Right cardiac atrium (tissue), 5 donors: Measurements from ENCODE around the gene ISCA1. TPM values are rescaled to one million over a fixed set of nuclear protein-coding genes. Genes with fewer than 3 reads are reported as not detected.
A peak's percentile ranks its signal among the peaks of the same experiment; 100 is the strongest.

Experiments used
- ATAC-seq, 2 donors: fragments of 200-7000 bp; cut with Tn5 transposase; one replicate each; pipeline versions ENCODE4 v1.8.0 to v1.9.1; 2020; ENCODE audit warnings: moderate library complexity in 2 of 2, mild to moderate bottlenecking in 1 of 2
- DNase-seq, 3 donors: peaks; one replicate each; pipeline ENCODE4 v3.0.0-alpha.2; 2020
- H3K27ac ChIP-seq: one replicate; pipeline ENCODE4 v1.5.1; 2013; ENCODE audit warnings: mild to moderate bottlenecking, low read length, control low read depth, moderate library complexity
- H3K27me3 ChIP-seq: one replicate; pipeline ENCODE4 v1.6.1; 2013; ENCODE audit not compliant: control insufficient read depth, insufficient read depth
- H3K4me1 ChIP-seq: one replicate; pipeline ENCODE4 v1.6.1; 2013; ENCODE audit warnings: low read length; ENCODE audit not compliant: control insufficient read depth, insufficient read depth
- H3K4me3 ChIP-seq: one replicate; pipeline ENCODE4 v1.5.1; 2013; ENCODE audit warnings: low read length, control low read depth
- H3K9me3 ChIP-seq: one replicate; pipeline ENCODE4 v1.6.1; 2013; ENCODE audit warnings: low read length; ENCODE audit not compliant: control insufficient read depth
- WGBS: extraction: QIAGEN DNeasy Blood & Tissue Kit; methylation state at CpG from one replicate; pipeline ENCODE4 v1.1.7; 2013; 5-methylcytosine and 5-hydroxymethylcytosine counted together
- intact Hi-C, 4 donors: fragments of 100-400 bp; cut with DNase I; formaldehyde crosslinking; loops; one replicate each; pipeline versions ENCODE4 v1.11.0 to v1.14.0; 2022 to 2023
- long read RNA-seq, 4 donors: library from polyadenylated mRNA; unstranded; transcript quantifications; one replicate each; pipeline ENCODE4 v2.0.0, GENCODE V29; 2020 to 2021
- polyA plus RNA-seq: library from polyadenylated mRNA; stranded (reverse); fragments of 200-250 nt; gene quantifications from one replicate; pipeline ENCODE4 v1.2.3, GENCODE V29; 2013
- total RNA-seq, 4 donors: library from RNA; stranded (reverse); fragmentation: NEBNext Ultra II Directional; extraction: Animal tissue kit (Norgen Biotek cat#: 25700); gene quantifications; one replicate each; pipeline ENCODE4 v1.2.1, GENCODE V29; 2021
- donor health status: healthy with polysubstance abuse.
- donor health status: DM: no; HTN: yes; CAD: no.
- donor health status: DM: no; HTN: no; CAD: no.
- donor health status: DM: no; HTN: yes; CAD: no; lungs with severe emphysema.
- donor health status: DM: yes; HTN: yes; CAD: no.

Gene ISCA1
- total RNA-seq (10 to 100 TPM; 60.1 to 67.1 (median 62.2) TPM), polyA plus RNA-seq (80.8 TPM)
- long read RNA-seq, donor 1, transcript ISCA1-203 (4 exons, 1,958 nt), result major isoform, 120 of 142 reads
- long read RNA-seq, donor 1, partial matches to known transcripts, result 6 of 142 reads
- long read RNA-seq, donor 1, other reads (novel, unspliced or antisense), result 12 of 142 reads
- long read RNA-seq, donor 2, transcript ISCA1-203 (4 exons, 1,958 nt), result major isoform, 42 of 47 reads
- long read RNA-seq, donor 2, partial matches to known transcripts, result 0 of 47 reads
- long read RNA-seq, donor 2, other reads (novel, unspliced or antisense), result 5 of 47 reads
- long read RNA-seq, donor 3, transcript ISCA1-203 (4 exons, 1,958 nt), result major isoform, 192 of 212 reads
- long read RNA-seq, donor 3, transcript ISCA1-201 (4 exons, 813 nt), result minor isoform, 5 of 212 reads
- long read RNA-seq, donor 3, partial matches to known transcripts, result 3 of 212 reads
- long read RNA-seq, donor 3, other reads (novel, unspliced or antisense), result 12 of 212 reads
- long read RNA-seq, donor 4, transcript ISCA1-203 (4 exons, 1,958 nt), result major isoform, 49 of 51 reads
- long read RNA-seq, donor 4, partial matches to known transcripts, result 1 of 51 reads
- long read RNA-seq, donor 4, other reads (novel, unspliced or antisense), result 1 of 51 reads

GRCh38 chr9:86282077-86282978 is at the start of gene ISCA1:
Gene ISCA1 (minus strand): TSS chr9:86282538. CDS start chr9:86282458, 80 bp downstream.
- DNase-seq (peak; percentile 98 to 99 (median 99)), ATAC-seq (peak; percentile 97 to 98)
- Histone ChIP-seq H3K4me3 (peak within 1 kb of the TSS; percentile 68), H3K4me1 (peaks cover 13% of the 10 kb centered on the region), H3K27ac (peak within 1 kb of the TSS; percentile 89), H3K9me3 (no peaks in the 10 kb centered on the region), H3K27me3 (no peaks in the 10 kb centered on the region)
- intact Hi-C loops, result no loop called here
- under 1% methylated on average over 101 of the region's 101 CpGs for WGBS

- 96% methylated on average over 5 of the region's 5 CpGs for WGBS
- Histone ChIP-seq H3K9me3 (no peaks in the 10 kb centered on the region), H3K4me3 (no peak overlapping the region), H3K4me1 (no peaks in the 10 kb centered on the region), H3K27me3 (no peaks in the 10 kb centered on the region), H3K27ac (no peak overlapping the region)
- no peak for ATAC-seq
- DNase-seq, result no peak
- intact Hi-C loops, result no loop called here
Measured at GRCh38 chr9:86330186-86330585, 47.8 kb upstream of the ISCA1 start.

- no peak for DNase-seq
- H3K9me3 ChIP-seq, result no peaks in the 10 kb centered on the region
- no peak overlapping the region for H3K27ac ChIP-seq
- no peak for ATAC-seq
- no peak overlapping the region for H3K4me3 ChIP-seq
- 91% methylated on average over 1 of the region's 1 CpG for WGBS
- no peaks in the 10 kb centered on the region for H3K27me3 ChIP-seq
- H3K4me1 ChIP-seq, result no peaks in the 10 kb centered on the region
- intact Hi-C loops, result no loop called here
Measured at GRCh38 chr9:86329649-86330048, 47.3 kb upstream of the ISCA1 start.

GRCh38 chr9:86328156-86328555 is 45.8 kb upstream of the ISCA1 start:
- no peak for ATAC-seq

GRCh38 chr9:86326536-86326935 is 44.2 kb upstream of the ISCA1 start:
- ATAC-seq, result no peak

More at GRCh38 chr9:86328156-86328555, 45.8 kb upstream of the ISCA1 start:
- Histone ChIP-seq H3K4me1 (no peaks in the 10 kb centered on the region), H3K27ac (no peak overlapping the region), H3K4me3 (no peak overlapping the region), H3K27me3 (no peaks in the 10 kb centered on the region), H3K9me3 (no peaks in the 10 kb centered on the region)
- WGBS, result 75% methylated on average over 4 of the region's 4 CpGs
- intact Hi-C loops, result no loop called here
- no peak for DNase-seq

GRCh38 chr9:86324901-86325300 is 42.6 kb upstream of the ISCA1 start:
- no peak overlapping the region for H3K4me3 ChIP-seq
- H3K27ac ChIP-seq, result no peak overlapping the region
- DNase-seq, result no peak
- no peaks in the 10 kb centered on the region for H3K9me3 ChIP-seq
- H3K4me1 ChIP-seq, result no peaks in the 10 kb centered on the region
- intact Hi-C loops, result no loop called here
- ATAC-seq, result no peak
- WGBS, result 92% methylated on average over 1 of the region's 1 CpG
- H3K27me3 ChIP-seq, result no peaks in the 10 kb centered on the region

More at GRCh38 chr9:86326536-86326935, 44.2 kb upstream of the ISCA1 start:
- Histone ChIP-seq H3K9me3 (no peaks in the 10 kb centered on the region), H3K27me3 (no peaks in the 10 kb centered on the region), H3K4me1 (no peaks in the 10 kb centered on the region), H3K27ac (no peak overlapping the region), H3K4me3 (no peak overlapping the region)
- DNase-seq, result no peak
- intact Hi-C loops, result no loop called here
- WGBS, result 90% methylated on average over 3 of the region's 3 CpGs

GRCh38 chr9:86324308-86324707 is 42.0 kb upstream of the ISCA1 start:
- ATAC-seq (no peak), DNase-seq (no peak)
- no peaks in the 10 kb centered on the region for H3K9me3 ChIP-seq
- no peak overlapping the region for H3K4me3 ChIP-seq
- no peaks in the 10 kb centered on the region for H3K27me3 ChIP-seq
- no peaks in the 10 kb centered on the region for H3K4me1 ChIP-seq
- H3K27ac ChIP-seq, result no peak overlapping the region
- 78% methylated on average over 2 of the region's 2 CpGs for WGBS
- intact Hi-C loops, result no loop called here

GRCh38 chr9:86322973-86323644 is 40.8 kb upstream of the ISCA1 start:
- Histone ChIP-seq H3K27me3 (no peaks in the 10 kb centered on the region), H3K4me1 (no peaks in the 10 kb centered on the region), H3K9me3 (no peaks in the 10 kb centered on the region), H3K27ac (no peak overlapping the region), H3K4me3 (no peak overlapping the region)
- DNase-seq, result no peak
- no peak for ATAC-seq
- intact Hi-C loops, result no loop called here
- WGBS, result 74% methylated on average over 8 of the region's 8 CpGs

- Histone ChIP-seq H3K4me3 (no peak overlapping the region), H3K9me3 (no peaks in the 10 kb centered on the region), H3K4me1 (no peaks in the 10 kb centered on the region), H3K27ac (no peak overlapping the region), H3K27me3 (no peaks in the 10 kb centered on the region)
- no peak for ATAC-seq
- 83% methylated on average over 5 of the region's 5 CpGs for WGBS
- DNase-seq, result no peak
- intact Hi-C loops, result no loop called here
Measured at GRCh38 chr9:86321373-86321772, 39.0 kb upstream of the ISCA1 start.

GRCh38 chr9:86318187-86318586 is 35.8 kb upstream of the ISCA1 start:
- no peak overlapping the region for H3K4me3 ChIP-seq
- WGBS, result 99% methylated on average over 4 of the region's 4 CpGs
- no peaks in the 10 kb centered on the region for H3K9me3 ChIP-seq
- DNase-seq (no peak), ATAC-seq (no peak)
- no peaks in the 10 kb centered on the region for H3K27me3 ChIP-seq
- intact Hi-C loops, result no loop called here
- H3K4me1 ChIP-seq, result no peaks in the 10 kb centered on the region
- no peak overlapping the region for H3K27ac ChIP-seq
